Uterus (tissue), 4 donors: ENCODE data around the gene BIRC5. TPM values are rescaled to one million over a fixed set of nuclear protein-coding genes. Genes with fewer than 3 reads are reported as not detected.

ENCODE experiments used
- DNase-seq, 2 donors: peaks; one replicate each; pipeline ENCODE4 v3.0.0-alpha.2; 2019 to 2020
- H3K27ac ChIP-seq, 2 donors: fragments of 200-600 bp; sonication (generic); 1 replicate in 1 of 2; 2 replicates in 1 of 2; pipeline ENCODE4 v1.5.1; 2016 to 2018
- H3K27me3 ChIP-seq, 2 donors: fragments of 200-600 bp; sonication (generic); one replicate each; pipeline ENCODE4 v1.5.1; 2018 to 2019; ENCODE audit warnings: control low read depth in 1 of 2
- H3K36me3 ChIP-seq, 2 donors: fragments of 200-600 bp; sonication (generic); one replicate each; pipeline ENCODE4 v1.5.1; 2019; ENCODE audit warnings: control low read depth in 1 of 2
- H3K4me1 ChIP-seq, 2 donors: fragments of 200-600 bp; sonication (generic); one replicate each; pipeline ENCODE4 v1.5.1; 2018 to 2019; ENCODE audit warnings: control low read depth in 1 of 2
- H3K4me3 ChIP-seq, 2 donors: fragments of 200-600 bp; sonication (generic); 1 replicate in 1 of 2; 2 replicates in 1 of 2; pipeline ENCODE4 v1.5.1; 2018 to 2019; ENCODE audit warnings: mild to moderate bottlenecking in 1 of 2
- H3K9me3 ChIP-seq, 2 donors: fragments of 200-600 bp; sonication (generic); one replicate each; pipeline ENCODE4 v1.5.1; 2019; ENCODE audit warnings: control low read depth in 1 of 2
- POLR2A ChIP-seq, 2 donors: fragments of 450-650 bp; IDR thresholded peaks; one replicate each; pipeline ENCODE4 v1.6.1; 2016; ENCODE audit warnings: antibody characterized with exemption in 2 of 2, mild to moderate bottlenecking in 1 of 2, moderate library complexity in 1 of 2
- intact Hi-C: fragments of 100-400 bp; cut with DNase I; formaldehyde crosslinking; loops from one replicate; pipeline ENCODE4 v1.15.1; 2023; ENCODE audit warnings: low total_unique reads
- total RNA-seq, 4 donors: library from RNA; depleted of rRNA in 3 of 4; stranded (reverse); fragments of >200 nt in 3 of 4; gene quantifications; one replicate each; pipeline versions ENCODE4 v1.1.0 to v1.2.4, GENCODE V29; 2014 to 2023
- TF ChIP-seq, protein P1 (sequence below), 4 experiments: fragments of 200-600 bp in 2 of 4; fragments of 450-650 bp in 2 of 4; sonication (generic) in 2 of 4; IDR thresholded peaks; one replicate each; pipeline ENCODE4 v1.5.1; 2016 to 2019; ENCODE audit warnings: antibody characterized with exemption in 4 of 4, mild to moderate bottlenecking in 2 of 4, moderate library complexity in 1 of 4
- donor health status: DM: yes; HTN: yes; CAD: no.

The BIRC5 gene
- total RNA-seq, 4 donors from 2014 or later = 26.3 to 29.7 TPM; not detected in 2

GRCh38 chr17:78180083-78180482 is 34.0 kb upstream of the BIRC5 start:
- intact Hi-C loops = no loop called here

GRCh38 chr17:78180508-78180907 is 33.5 kb upstream of the BIRC5 start:
- no peak for TF ChIP-seq POLR2A (IDR thresholded peaks at IDR 0.05)
- TF ChIP-seq, protein P1, sequence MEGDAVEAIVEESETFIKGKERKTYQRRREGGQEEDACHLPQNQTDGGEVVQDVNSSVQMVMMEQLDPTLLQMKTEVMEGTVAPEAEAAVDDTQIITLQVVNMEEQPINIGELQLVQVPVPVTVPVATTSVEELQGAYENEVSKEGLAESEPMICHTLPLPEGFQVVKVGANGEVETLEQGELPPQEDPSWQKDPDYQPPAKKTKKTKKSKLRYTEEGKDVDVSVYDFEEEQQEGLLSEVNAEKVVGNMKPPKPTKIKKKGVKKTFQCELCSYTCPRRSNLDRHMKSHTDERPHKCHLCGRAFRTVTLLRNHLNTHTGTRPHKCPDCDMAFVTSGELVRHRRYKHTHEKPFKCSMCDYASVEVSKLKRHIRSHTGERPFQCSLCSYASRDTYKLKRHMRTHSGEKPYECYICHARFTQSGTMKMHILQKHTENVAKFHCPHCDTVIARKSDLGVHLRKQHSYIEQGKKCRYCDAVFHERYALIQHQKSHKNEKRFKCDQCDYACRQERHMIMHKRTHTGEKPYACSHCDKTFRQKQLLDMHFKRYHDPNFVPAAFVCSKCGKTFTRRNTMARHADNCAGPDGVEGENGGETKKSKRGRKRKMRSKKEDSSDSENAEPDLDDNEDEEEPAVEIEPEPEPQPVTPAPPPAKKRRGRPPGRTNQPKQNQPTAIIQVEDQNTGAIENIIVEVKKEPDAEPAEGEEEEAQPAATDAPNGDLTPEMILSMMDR (IDR thresholded peaks at IDR 0.05) = no peak
- H3K9me3 ChIP-seq = no peaks in the 10 kb centered on the region
- H3K4me3 ChIP-seq = no peak overlapping the region
- no peaks in the 10 kb centered on the region for H3K36me3 ChIP-seq
- intact Hi-C loops = no loop called here
- H3K4me1 ChIP-seq = peaks cover 0 to 2% of the 10 kb centered on the region in 2 donors
- H3K27me3 ChIP-seq = no peaks in the 10 kb centered on the region
- H3K27ac ChIP-seq = peak overlapping the region; percentile 11 to 75
- DNase-seq = no peak

More at GRCh38 chr17:78180083-78180482, 34.0 kb upstream of the BIRC5 start:
- no peaks in the 10 kb centered on the region for H3K27me3 ChIP-seq
- H3K4me1 ChIP-seq = peaks cover 0 to 6% of the 10 kb centered on the region in 2 donors
- H3K27ac ChIP-seq = peak overlapping the region; percentile 63 to 75
- H3K9me3 ChIP-seq = no peaks in the 10 kb centered on the region
- no peak overlapping the region for H3K4me3 ChIP-seq
- no peaks in the 10 kb centered on the region for H3K36me3 ChIP-seq
- no peak for DNase-seq
- TF ChIP-seq, protein P1 (IDR thresholded peaks at IDR 0.05) = no peak
- TF ChIP-seq POLR2A (IDR thresholded peaks at IDR 0.05) = no peak

- Histone ChIP-seq H3K27me3 (no peaks in the 10 kb centered on the region), H3K36me3 (no peaks in the 10 kb centered on the region), H3K4me3 (no peak overlapping the region), H3K27ac (no peak overlapping the region), H3K9me3 (no peaks in the 10 kb centered on the region), H3K4me1 (no peaks in the 10 kb centered on the region)
- intact Hi-C loops = no loop called here
- DNase-seq = no peak
- TF ChIP-seq POLR2A (IDR thresholded peaks at IDR 0.05) = no peak
- TF ChIP-seq, protein P1 (IDR thresholded peaks at IDR 0.05) = no peak
These were observed 31.5 kb upstream of the BIRC5 start for GRCh38 chr17:78182504-78182903.

DNA sequence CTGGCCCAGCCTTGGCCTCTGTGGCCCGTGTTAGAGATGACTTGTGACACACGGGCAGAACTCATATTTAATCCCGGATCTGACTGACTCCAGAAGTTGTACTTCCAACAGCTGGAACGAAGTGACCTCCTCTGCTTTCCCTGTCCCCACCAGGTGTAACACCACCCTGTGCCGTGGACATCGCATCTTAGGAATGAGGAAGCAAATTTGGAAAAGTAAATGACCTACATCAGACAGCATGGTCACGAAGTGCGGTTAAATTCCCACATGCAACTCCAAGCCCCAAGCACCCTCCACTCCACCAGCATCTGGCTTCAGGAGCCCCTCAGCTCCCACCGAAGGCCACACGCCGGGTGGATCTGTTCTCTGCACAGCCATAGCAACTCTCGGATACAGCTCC is 30.1 kb upstream of the BIRC5 start:
- no peaks in the 10 kb centered on the region for H3K4me1 ChIP-seq
- intact Hi-C loops = no loop called here

DNA sequence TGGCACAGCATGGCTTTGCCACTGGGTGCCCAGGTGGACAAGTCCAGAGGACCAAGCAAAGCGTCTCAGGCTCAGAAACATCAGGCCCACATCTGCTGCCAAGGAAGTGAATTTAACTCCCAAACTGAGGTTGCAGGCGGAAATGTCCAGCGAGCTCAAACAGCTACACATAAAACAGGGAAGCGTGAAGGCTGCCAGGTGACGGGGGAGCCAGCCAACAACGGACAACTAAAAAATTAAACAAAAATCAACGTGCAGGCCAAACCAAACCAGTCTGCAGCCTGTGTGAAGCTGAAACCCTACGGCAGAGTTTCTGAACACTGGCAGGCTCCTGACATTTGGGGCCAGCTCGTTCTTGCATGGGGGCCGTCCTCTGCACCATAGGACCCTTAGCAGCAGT is 29.7 kb upstream of the BIRC5 start:
- no peak overlapping the region for H3K4me3 ChIP-seq
- peak in 1 of 2 donors; percentile 33 for DNase-seq
- H3K27me3 ChIP-seq = no peaks in the 10 kb centered on the region
- TF ChIP-seq, protein P1 (IDR thresholded peaks at IDR 0.05) = no peak
- TF ChIP-seq POLR2A (IDR thresholded peaks at IDR 0.05) = no peak
- H3K9me3 ChIP-seq = no peaks in the 10 kb centered on the region
- H3K36me3 ChIP-seq = no peaks in the 10 kb centered on the region
- no peaks in the 10 kb centered on the region for H3K4me1 ChIP-seq
- H3K27ac ChIP-seq = no peak overlapping the region
- intact Hi-C loops = no loop called here

More for the DNA sequence above, 30.1 kb upstream of the BIRC5 start:
- H3K27me3 ChIP-seq = no peaks in the 10 kb centered on the region
- TF ChIP-seq, protein P1 (IDR thresholded peaks at IDR 0.05) = no peak
- no peak for TF ChIP-seq POLR2A (IDR thresholded peaks at IDR 0.05)
- H3K9me3 ChIP-seq = no peaks in the 10 kb centered on the region
- no peak overlapping the region for H3K4me3 ChIP-seq
- H3K36me3 ChIP-seq = no peaks in the 10 kb centered on the region
- no peak for DNase-seq
- no peak overlapping the region for H3K27ac ChIP-seq
